Measurements from ENCODE around the gene ATP2B2. TPM values are rescaled to one million over a fixed set of nuclear protein-coding genes. Genes with fewer than 3 reads are reported as not detected.

Gene ATP2B2
- total and polyA plus RNA-seq, 2 of the 8 experiments (the other 6 are each of a cell fraction or from before 2014, with no cell fraction given) = 0.14 to 1.2 TPM

DNA sequence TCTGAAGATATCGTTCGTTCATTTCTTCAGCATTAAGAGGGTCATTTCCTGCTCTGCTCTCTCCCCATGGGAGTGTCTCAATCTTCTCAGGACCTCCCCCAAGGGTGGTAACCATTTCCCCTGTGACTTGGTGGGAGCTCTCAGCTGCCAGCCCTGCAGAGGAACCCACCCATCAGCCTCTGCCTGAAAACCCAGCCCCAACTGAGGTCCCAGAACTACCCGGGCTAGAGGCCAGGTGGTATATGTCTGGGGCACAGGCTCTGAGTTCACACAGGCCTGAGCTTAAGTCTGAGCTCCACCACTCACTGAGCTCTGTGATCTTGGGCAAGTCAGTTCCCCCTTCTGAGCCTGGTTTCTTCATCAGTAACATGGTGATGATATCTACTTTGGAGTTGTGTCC is 10.0 kb upstream of the ATP2B2 start (continued):
- TF ChIP-seq, protein P1, sequence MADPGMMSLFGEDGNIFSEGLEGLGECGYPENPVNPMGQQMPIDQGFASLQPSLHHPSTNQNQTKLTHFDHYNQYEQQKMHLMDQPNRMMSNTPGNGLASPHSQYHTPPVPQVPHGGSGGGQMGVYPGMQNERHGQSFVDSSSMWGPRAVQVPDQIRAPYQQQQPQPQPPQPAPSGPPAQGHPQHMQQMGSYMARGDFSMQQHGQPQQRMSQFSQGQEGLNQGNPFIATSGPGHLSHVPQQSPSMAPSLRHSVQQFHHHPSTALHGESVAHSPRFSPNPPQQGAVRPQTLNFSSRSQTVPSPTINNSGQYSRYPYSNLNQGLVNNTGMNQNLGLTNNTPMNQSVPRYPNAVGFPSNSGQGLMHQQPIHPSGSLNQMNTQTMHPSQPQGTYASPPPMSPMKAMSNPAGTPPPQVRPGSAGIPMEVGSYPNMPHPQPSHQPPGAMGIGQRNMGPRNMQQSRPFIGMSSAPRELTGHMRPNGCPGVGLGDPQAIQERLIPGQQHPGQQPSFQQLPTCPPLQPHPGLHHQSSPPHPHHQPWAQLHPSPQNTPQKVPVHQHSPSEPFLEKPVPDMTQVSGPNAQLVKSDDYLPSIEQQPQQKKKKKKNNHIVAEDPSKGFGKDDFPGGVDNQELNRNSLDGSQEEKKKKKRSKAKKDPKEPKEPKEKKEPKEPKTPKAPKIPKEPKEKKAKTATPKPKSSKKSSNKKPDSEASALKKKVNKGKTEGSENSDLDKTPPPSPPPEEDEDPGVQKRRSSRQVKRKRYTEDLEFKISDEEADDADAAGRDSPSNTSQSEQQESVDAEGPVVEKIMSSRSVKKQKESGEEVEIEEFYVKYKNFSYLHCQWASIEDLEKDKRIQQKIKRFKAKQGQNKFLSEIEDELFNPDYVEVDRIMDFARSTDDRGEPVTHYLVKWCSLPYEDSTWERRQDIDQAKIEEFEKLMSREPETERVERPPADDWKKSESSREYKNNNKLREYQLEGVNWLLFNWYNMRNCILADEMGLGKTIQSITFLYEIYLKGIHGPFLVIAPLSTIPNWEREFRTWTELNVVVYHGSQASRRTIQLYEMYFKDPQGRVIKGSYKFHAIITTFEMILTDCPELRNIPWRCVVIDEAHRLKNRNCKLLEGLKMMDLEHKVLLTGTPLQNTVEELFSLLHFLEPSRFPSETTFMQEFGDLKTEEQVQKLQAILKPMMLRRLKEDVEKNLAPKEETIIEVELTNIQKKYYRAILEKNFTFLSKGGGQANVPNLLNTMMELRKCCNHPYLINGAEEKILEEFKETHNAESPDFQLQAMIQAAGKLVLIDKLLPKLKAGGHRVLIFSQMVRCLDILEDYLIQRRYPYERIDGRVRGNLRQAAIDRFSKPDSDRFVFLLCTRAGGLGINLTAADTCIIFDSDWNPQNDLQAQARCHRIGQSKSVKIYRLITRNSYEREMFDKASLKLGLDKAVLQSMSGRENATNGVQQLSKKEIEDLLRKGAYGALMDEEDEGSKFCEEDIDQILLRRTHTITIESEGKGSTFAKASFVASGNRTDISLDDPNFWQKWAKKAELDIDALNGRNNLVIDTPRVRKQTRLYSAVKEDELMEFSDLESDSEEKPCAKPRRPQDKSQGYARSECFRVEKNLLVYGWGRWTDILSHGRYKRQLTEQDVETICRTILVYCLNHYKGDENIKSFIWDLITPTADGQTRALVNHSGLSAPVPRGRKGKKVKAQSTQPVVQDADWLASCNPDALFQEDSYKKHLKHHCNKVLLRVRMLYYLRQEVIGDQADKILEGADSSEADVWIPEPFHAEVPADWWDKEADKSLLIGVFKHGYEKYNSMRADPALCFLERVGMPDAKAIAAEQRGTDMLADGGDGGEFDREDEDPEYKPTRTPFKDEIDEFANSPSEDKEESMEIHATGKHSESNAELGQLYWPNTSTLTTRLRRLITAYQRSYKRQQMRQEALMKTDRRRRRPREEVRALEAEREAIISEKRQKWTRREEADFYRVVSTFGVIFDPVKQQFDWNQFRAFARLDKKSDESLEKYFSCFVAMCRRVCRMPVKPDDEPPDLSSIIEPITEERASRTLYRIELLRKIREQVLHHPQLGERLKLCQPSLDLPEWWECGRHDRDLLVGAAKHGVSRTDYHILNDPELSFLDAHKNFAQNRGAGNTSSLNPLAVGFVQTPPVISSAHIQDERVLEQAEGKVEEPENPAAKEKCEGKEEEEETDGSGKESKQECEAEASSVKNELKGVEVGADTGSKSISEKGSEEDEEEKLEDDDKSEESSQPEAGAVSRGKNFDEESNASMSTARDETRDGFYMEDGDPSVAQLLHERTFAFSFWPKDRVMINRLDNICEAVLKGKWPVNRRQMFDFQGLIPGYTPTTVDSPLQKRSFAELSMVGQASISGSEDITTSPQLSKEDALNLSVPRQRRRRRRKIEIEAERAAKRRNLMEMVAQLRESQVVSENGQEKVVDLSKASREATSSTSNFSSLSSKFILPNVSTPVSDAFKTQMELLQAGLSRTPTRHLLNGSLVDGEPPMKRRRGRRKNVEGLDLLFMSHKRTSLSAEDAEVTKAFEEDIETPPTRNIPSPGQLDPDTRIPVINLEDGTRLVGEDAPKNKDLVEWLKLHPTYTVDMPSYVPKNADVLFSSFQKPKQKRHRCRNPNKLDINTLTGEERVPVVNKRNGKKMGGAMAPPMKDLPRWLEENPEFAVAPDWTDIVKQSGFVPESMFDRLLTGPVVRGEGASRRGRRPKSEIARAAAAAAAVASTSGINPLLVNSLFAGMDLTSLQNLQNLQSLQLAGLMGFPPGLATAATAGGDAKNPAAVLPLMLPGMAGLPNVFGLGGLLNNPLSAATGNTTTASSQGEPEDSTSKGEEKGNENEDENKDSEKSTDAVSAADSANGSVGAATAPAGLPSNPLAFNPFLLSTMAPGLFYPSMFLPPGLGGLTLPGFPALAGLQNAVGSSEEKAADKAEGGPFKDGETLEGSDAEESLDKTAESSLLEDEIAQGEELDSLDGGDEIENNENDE (IDR thresholded peaks at IDR 0.05; ENCODE audit: insufficient replicate concordance, low read length) = no peak
- TF ChIP-seq TBP (IDR thresholded peaks at IDR 0.05; ENCODE audit: low read depth, low read length) = no peak
- TF ChIP-seq CEBPB (IDR thresholded peaks at IDR 0.05; ENCODE audit: low read depth, low read length) = no peak
- no peak for TF ChIP-seq SAP30 (IDR thresholded peaks at IDR 0.05; ENCODE audit: insufficient read depth, insufficient replicate concordance, low read length)
- TF ChIP-seq RNF2 (IDR thresholded peaks at IDR 0.05; ENCODE audit: borderline replicate concordance, low read depth, low read length, missing control alignments, poor library complexity, severe bottlenecking) = no peak
- no peak for TF ChIP-seq NRF1 (IDR thresholded peaks at IDR 0.05; ENCODE audit: low read depth, low read length)
- no peak for TF ChIP-seq TAF7 (optimal IDR thresholded peaks at IDR 0.05; ENCODE audit: borderline replicate concordance, low read depth, low read length)
- TF ChIP-seq POLR2AphosphoS5 (IDR thresholded peaks at IDR 0.05; ENCODE audit: low read depth, low read length) = no peak
- TF ChIP-seq RXRA (IDR thresholded peaks at IDR 0.05; ENCODE audit: insufficient read depth, low read depth, low read length) = no peak
- TF ChIP-seq SIX5 (IDR thresholded peaks at IDR 0.05; ENCODE audit: low read depth, low read length) = no peak
- TF ChIP-seq HDAC2 (IDR thresholded peaks at IDR 0.05; ENCODE audit: borderline replicate concordance in 1 of 2, low read depth in 2 of 2, low read length in 2 of 2) = no peak
- TF ChIP-seq BRCA1 (IDR thresholded peaks at IDR 0.05; ENCODE audit: low read depth, low read length) = no peak

Measured in H1 (cell line).